ENCODE results near the gene FBF1.
A peak's percentile ranks its signal among the peaks of the same experiment; 100 is the strongest.
"Not testable (repeated sequence)": the region's sequence is repeated elsewhere in the genome, so short reads cannot be mapped to it uniquely, and the experiment has no call there.

FBF1 gene

GRCh38 chr17:75896415-75897159, 44.3 kb downstream of the FBF1 start, which contains the start of gene TRIM65:
TSS of gene TRIM65 (minus strand) at chr17:75896951. CDS start at chr17:75896937, 14 bp downstream.
- DNase-seq (ENCODE audit: low read depth), result no peak

- DNase-seq (ENCODE audit: low read depth), result no peak
These were observed 45.3 kb downstream of the FBF1 start for GRCh38 chr17:75895370-75896155.

GRCh38 chr17:75894049-75894733, 46.7 kb downstream of the FBF1 start:
- DNase-seq (ENCODE audit: low read depth), result no peak

DNA sequence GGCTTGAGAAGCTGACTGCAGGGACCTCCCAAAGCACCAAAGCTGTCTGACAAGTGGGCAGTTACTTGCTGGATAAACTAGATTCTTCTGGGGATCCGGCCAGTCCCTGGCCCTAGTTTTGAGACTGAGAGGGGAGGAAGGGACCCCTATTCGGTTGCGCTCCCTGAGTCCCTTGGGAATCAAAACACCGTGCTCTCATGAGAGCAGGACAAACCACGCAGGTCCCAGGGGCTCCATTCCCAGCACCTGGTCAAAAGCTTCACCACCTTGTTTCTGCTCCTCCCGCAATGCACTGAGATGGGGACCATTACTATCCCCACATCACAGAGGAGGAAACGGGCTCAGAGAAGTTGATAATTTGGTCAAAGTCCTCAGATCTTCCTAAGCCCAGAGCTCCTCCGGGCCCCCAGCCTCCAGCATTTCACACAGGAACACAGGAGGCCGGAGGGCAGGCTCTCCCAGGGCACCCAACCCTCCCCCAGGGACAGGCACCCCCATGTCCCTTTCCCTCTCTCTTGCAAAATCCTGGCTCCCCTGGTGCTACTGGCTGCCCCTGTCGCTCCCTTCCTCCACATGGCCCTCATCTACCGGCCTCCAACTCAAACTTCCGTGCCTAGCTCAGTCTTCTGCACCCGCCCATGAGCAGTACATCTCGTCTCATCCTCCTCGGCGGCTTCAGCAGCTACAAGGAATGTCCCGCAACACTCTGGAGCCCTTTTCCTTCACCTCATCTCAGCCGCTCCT, 47.4 kb downstream of the FBF1 start:
- no peak for DNase-seq (ENCODE audit: low read depth)

DNA sequence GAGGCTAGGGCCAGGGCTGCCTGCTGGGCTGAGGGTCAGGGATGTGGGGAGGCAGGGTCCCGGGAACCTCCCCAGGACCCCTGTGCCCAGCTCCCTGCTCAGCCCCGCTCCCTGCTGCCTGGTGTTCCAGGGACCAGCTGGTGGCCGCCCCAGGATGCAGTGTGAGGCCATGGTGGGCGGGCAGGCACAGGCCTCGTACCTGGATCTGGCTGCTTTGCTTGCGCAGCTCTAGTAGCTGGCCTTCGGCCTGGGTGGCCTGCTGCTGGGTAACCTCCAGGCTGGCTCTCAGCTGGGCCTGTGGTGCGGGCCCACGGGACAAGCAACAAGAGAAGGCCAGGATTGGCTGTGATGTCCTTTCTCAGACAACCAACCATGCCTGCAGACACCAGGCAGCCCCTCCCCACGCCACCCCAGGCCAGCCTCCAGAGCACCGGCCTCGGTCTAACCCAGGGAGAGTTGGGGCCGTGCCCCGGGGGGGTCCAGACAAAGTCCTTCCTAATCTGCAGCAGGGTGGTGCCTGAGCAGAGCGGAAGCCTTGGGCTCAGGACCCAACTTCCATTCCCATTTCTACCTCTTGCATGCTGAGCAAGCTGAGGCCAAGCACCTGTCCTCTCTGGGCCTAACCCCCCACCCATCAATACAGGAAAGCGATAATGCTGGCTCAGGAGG, 48.2 kb downstream of the FBF1 start:
- DNase-seq (ENCODE audit: low read depth), result no peak

GRCh38 chr17:75891605-75892555, 49.0 kb downstream of the FBF1 start:
- DNase-seq (ENCODE audit: low read depth), result no peak

- no peak for DNase-seq (ENCODE audit: low read depth)
These were observed 49.7 kb downstream of the FBF1 start for GRCh38 chr17:75891022-75891604.

DNA sequence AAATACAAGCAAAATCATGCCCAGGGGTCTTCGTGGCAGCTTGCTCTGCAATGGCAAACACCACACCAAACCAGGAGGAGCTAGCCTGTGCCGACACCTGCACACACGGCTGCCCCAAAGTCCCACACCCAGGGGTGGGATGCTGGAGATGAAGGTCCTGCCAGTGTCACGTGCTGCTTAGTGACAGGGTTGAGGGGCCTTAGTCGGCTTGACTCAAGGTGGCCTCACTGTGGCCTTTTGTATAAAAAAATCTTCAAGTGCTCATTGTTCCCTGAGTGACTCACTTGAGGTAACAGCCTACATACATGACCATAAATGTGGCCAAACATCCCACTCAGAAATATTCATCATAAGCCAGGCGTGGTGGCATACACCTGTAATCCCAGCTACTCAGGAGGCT, 51.4 kb downstream of the FBF1 start:
- no peak for DNase-seq (ENCODE audit: low read depth)

DNA sequence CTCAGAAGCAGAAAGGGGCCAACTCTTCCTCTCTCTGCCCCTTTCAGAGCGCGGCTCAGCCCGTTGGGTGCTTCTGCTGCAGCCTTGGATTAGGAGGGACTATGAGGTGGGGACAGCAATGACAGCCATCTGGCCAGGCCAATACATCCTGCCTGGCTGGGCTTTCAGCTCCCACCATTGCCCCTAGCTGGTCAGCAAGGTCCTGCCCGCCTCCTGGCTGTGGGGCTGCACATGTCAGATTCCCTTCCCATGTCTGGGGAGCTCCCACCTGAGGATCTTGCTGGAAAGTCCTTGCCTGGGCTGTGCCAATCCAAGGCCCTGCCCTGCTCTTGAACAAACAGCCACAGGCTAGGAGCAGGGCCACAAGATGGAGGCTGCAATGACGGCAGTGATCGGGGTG, 52.4 kb downstream of the FBF1 start:
- no peak for DNase-seq (ENCODE audit: low read depth)

DNA sequence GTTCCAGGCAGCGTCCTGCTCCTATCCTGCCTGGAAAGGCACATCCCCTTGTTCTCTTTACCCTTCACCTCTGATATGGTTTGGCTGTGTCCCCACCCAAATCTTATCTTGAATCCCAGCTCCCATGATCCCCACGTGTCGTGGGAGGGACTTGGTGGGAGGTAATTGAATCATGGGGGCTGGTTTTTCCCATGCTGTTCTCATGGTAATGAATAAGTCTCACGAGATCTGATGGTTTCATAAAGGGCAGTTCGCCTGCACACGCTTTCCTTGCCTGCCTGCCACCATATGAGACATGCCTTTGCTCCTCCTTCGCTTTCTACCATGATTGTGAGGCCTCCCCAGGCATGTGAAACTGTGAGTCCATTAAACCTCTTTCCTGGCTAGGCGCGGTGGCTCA, 55.0 kb downstream of the FBF1 start:
- DNase-seq (ENCODE audit: low read depth), result not testable (repeated sequence)

- DNase-seq (ENCODE audit: low read depth), result no peak
These were observed 55.4 kb downstream of the FBF1 start for GRCh38 chr17:75885431-75885830.

DNA sequence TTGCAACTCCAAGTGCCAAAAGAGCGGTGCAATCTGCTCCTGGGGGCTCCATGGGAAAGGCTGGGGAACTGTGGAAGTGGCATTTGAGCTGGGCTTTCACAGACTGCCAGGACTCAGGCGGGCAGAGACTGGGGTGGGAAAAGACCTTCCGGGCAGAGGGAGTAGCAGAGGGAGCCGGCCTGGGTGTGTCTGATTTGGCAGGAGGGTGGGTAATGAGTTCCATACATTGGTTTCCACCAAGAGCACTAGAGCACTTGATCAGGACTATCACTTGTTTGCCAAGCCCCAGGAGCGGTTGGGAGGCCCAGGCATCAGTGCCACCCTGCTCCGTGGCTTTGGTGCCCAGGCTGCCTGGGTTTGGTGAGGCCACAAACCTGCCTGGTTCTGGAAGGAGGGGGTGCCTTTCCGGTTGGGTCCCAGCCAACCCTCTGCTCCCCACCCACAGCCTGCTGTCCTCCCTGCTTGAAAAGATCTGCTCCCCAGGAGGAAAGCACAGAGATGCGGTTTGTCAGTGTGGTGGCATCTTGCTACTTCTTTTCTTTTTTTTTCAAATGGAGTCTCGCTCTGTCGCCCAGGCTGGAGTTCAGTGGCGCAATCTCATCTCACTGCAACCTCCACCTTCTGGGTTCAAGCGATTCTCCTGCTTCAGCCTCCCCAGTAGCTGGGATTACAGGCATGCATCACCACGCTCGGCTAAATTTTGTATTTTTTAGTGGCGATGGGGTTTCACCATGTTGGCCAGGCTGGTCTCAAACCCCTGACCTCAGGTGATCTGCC, 59.0 kb downstream of the FBF1 start:
- no peak for DNase-seq (ENCODE audit: low read depth)

- DNase-seq (ENCODE audit: low read depth), result no peak
These were observed 60.6 kb downstream of the FBF1 start for GRCh38 chr17:75880266-75880665.

GRCh38 chr17:75878174-75878998, 62.5 kb downstream of the FBF1 start, which contains the start of gene TRIM47:
TSS of gene TRIM47 (minus strand) at chr17:75878581. CDS start at chr17:75878548, 33 bp downstream.
- peak; percentile 41 for DNase-seq (ENCODE audit: low read depth)

- DNase-seq (ENCODE audit: low read depth), result peak; percentile 54
These were observed 63.1 kb downstream of the FBF1 start for GRCh38 chr17:75877752-75878173.

DNA sequence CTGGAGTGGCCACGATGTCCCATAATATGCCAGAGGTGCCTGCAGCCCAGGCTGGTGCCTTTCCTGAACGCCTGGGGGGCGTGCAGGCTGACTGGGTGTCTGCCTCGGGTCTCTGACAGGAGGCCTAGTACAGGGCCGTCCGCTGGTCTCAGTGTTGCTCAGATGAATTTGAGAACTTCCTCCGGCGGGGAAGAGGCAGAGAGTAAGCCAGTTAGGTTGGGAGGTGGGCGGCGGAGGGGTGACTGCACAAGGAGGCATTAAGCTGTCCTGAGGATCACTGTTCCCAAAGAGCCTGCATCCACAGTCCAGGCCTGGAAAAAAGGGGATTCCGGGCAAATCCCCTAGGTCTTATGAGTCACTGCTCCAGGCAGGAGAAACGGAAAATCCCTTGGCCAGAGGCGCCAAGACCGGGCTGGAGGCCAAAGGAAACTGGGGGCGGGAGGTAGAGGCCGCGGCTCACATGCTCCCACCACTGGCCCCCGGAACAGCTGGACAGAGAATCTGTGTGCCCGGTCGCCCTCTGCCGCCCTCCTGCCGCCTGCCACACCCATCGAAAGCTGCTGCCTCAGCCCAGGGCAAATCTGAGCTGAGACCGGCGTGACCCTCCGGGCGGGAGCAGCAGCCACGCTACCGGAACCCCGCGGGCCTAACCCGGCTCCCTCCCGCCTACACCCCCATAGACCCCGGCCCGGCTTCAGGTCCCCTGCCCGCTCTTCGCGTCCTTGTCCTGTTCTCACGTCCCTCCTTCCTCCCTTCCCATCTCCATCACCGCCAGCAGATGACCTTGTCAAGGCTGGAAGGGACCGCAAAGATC, 63.7 kb downstream of the FBF1 start:
- DNase-seq (ENCODE audit: low read depth), result peak; percentile 97
